HG03571 (cell line): Measurements from ENCODE around the gene MGAM2.

ENCODE experiments used
- ATAC-seq: cut with Tn5 transposase; IDR thresholded peaks from one replicate; pipeline ENCODE4 v1.9.1; 2021; ENCODE audit not compliant: unreplicated experiment

MGAM2 gene

DNA sequence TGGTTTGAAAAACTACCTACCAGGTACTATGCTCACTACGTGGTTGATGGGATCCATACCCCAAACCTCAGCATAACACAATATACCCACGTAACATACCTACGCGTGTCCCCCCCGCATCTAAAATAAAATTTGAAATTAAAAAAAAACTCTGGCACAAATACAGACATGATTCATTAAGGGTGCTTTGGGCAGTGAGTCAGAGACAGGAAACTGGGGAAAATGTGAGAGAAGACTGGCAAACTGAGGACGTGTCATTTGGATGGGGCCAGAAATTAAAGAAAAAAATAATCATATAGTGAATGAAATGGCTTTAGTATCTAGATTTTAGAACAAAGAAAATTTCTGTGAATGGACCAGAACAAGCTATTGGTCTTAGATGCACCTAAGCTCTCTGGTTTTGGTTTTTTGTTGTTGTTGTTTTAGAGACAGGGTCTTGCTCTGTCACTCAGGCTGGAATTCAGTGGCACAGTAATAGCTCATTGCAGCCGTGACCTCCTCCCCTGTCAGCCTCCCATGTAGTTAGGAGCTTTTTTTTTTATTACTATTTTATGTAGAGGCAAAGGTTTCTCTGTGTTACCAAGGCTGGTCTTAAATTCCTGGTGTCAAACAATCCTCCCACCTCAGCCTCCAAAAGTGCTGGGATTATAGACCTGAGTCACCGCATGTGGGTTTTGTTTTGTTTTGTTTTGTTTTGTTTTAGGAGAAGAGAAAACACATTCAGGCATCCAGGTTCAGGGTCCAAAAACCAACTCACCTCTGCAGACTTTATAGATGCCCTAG, 152.3 kb downstream of the MGAM2 start:
- ATAC-seq: no peak
